Esophagus muscularis mucosa (tissue), 4 donors: ENCODE measurements around the gene MRPL55.

Experiments used
- EP300 ChIP-seq: sonication (generic); formaldehyde crosslinking; IDR thresholded peaks from one replicate; pipeline ENCODE4 v1.6.1; 2017; ENCODE audit warnings: antibody characterized with exemption
- POLR2A ChIP-seq: fragments of 450-650 bp; IDR thresholded peaks from one replicate; pipeline ENCODE4 v1.6.1; 2017; ENCODE audit warnings: antibody characterized with exemption, moderate library complexity, mild to moderate bottlenecking, low read depth
- POLR2AphosphoS5 ChIP-seq, 2 donors: sonication (generic); formaldehyde crosslinking; IDR thresholded peaks; one replicate each; pipeline ENCODE4 v1.6.1; 2017; ENCODE audit warnings: antibody characterized with exemption in 2 of 2
- TF ChIP-seq, protein P1 (sequence below), 3 experiments: fragments of 200-600 bp in 2 of 3; fragments of 450-650 bp in 1 of 3; sonication (generic) in 2 of 3; IDR thresholded peaks; one replicate each; pipeline ENCODE4 v1.5.1; 2017 to 2019; ENCODE audit warnings: antibody characterized with exemption in 3 of 3, mild to moderate bottlenecking in 2 of 3, moderate library complexity in 1 of 3

DNA sequence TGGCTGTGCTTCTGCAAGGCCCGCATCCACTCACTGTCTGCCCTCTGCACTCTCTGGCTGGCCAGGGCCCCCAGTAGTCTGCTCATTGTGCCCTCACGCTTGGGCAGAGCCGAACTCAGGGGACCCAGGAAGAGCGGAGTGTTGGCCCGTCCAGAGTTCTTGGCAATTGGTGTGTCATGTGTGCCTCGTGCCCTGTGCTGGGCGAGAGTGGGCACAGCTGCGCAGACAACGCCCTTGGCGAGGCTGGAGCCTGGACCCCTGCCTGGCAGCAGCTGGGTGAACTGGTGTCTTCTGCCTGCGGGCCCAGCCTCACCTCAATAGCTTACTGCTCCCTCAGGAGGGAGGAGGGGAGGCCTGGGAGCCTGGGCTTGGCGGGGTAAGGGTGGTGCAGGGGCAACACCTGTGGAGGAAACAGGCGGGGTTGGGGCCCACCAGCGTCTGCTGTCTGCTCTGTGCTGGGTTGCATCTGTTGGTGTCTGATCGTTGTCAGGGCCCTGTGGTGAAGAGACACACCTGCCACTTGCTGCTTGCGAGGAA, 33.1 kb upstream of the MRPL55 start:
- TF ChIP-seq, protein P1, sequence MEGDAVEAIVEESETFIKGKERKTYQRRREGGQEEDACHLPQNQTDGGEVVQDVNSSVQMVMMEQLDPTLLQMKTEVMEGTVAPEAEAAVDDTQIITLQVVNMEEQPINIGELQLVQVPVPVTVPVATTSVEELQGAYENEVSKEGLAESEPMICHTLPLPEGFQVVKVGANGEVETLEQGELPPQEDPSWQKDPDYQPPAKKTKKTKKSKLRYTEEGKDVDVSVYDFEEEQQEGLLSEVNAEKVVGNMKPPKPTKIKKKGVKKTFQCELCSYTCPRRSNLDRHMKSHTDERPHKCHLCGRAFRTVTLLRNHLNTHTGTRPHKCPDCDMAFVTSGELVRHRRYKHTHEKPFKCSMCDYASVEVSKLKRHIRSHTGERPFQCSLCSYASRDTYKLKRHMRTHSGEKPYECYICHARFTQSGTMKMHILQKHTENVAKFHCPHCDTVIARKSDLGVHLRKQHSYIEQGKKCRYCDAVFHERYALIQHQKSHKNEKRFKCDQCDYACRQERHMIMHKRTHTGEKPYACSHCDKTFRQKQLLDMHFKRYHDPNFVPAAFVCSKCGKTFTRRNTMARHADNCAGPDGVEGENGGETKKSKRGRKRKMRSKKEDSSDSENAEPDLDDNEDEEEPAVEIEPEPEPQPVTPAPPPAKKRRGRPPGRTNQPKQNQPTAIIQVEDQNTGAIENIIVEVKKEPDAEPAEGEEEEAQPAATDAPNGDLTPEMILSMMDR (IDR thresholded peaks at IDR 0.05): no peak
- TF ChIP-seq POLR2A (no peak), POLR2AphosphoS5 (IDR thresholded peaks at IDR 0.05) (no peak), EP300 (no peak)
